ENCODE results near the gene RETSAT. TPM values are rescaled to one million over a fixed set of nuclear protein-coding genes. Genes with fewer than 3 reads are reported as not detected.

Gene RETSAT
- total RNA-seq, 1 donor from 2014 or later = 20.6 TPM

DNA sequence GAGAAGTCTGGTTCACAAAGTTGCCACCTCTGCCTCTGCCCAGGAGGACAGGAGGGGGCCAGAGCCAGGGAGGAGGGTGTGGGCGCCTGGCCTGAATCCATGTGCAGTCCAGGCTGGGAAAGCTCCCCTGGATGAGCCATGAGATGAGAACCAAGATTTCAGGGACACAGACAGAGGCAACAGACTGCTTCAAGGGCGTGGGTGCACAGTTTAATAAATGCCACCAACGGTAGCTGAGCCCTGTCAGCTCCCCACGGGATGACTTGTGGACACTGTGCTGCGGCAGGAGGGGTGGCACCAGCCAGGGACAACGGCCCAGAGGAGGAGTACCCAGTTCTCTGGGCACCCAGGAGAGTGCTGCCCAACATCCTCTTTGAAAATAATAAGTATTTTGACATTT, 40.6 kb upstream of the RETSAT start:
- no peak for DNase-seq (ENCODE audit: low spot score in 2 of 2)
- Histone ChIP-seq H3K36me3 (peaks cover 21 to 42% of the 10 kb centered on the region in 2 donors), H3K4me1 (peaks cover 0 to 3% of the 10 kb centered on the region in 2 donors), H3K27ac (no peak overlapping the region), H3K27me3 (no peaks in the 10 kb centered on the region), H3K9me3 (no peaks in the 10 kb centered on the region), H3K4me3 (no peak overlapping the region)
- TF ChIP-seq, protein P1, sequence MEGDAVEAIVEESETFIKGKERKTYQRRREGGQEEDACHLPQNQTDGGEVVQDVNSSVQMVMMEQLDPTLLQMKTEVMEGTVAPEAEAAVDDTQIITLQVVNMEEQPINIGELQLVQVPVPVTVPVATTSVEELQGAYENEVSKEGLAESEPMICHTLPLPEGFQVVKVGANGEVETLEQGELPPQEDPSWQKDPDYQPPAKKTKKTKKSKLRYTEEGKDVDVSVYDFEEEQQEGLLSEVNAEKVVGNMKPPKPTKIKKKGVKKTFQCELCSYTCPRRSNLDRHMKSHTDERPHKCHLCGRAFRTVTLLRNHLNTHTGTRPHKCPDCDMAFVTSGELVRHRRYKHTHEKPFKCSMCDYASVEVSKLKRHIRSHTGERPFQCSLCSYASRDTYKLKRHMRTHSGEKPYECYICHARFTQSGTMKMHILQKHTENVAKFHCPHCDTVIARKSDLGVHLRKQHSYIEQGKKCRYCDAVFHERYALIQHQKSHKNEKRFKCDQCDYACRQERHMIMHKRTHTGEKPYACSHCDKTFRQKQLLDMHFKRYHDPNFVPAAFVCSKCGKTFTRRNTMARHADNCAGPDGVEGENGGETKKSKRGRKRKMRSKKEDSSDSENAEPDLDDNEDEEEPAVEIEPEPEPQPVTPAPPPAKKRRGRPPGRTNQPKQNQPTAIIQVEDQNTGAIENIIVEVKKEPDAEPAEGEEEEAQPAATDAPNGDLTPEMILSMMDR (IDR thresholded peaks at IDR 0.05) = no peak
- intact Hi-C loops (cut with DNase I) = no loop called here

DNA sequence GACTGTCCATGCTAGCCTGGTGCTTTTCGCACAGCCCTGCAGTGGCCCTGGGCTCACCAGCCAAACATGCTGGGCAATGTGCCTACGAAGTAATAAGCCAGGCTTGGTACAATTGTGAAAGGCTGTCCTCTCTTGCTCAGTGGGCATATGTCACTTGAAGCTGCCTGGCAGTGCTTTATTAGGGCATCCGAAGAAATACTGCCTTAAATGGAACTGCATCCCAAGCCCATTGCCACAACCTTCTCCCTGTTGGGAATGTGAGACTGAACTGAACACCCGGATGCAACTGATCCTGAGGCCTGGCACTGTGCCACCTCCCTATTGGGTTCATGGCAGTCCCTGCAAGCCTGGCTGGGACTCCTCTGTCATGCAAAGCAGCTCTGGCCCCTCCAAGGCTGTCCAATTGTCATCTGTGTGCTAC, 39.9 kb upstream of the RETSAT start:
- intact Hi-C loops (cut with DNase I) = no loop called here
- H3K27me3 ChIP-seq = no peaks in the 10 kb centered on the region
- H3K9me3 ChIP-seq = no peaks in the 10 kb centered on the region
- H3K4me3 ChIP-seq = no peak overlapping the region
- peaks cover 0 to 3% of the 10 kb centered on the region in 2 donors for H3K4me1 ChIP-seq
- H3K27ac ChIP-seq = peak overlapping the region in 1 of 2 donors; percentile 40
- TF ChIP-seq, protein P1 (IDR thresholded peaks at IDR 0.05) = no peak
- H3K36me3 ChIP-seq = peaks cover 28 to 45% of the 10 kb centered on the region in 2 donors
- DNase-seq (ENCODE audit: low spot score in 2 of 2) = no peak

DNA sequence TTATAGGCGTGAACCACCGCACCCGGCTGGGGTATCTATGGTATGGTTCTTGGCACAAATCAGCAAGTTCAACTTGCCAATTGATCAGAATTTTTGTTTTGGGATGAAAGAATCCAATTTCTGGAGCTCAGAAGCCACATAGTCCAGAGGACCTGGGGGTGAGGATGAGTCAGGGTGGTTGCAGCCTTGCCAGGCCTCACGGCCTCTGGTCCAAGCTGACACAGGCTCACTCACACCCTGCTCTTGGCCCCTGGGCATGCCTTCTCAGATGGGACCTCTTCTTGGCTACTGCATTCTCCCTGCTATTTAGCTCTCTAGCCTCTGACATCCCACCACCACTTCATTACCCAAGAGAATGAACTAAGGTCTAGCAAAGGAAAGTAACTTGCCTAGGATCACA, 39.5 kb upstream of the RETSAT start:
- H3K27ac ChIP-seq = peak overlapping the region in 1 of 2 donors; percentile 40
- TF ChIP-seq, protein P1 (IDR thresholded peaks at IDR 0.05) = no peak
- no peak for DNase-seq (ENCODE audit: low spot score in 2 of 2)
- H3K36me3 ChIP-seq = peaks cover 30 to 44% of the 10 kb centered on the region in 2 donors
- H3K9me3 ChIP-seq = no peaks in the 10 kb centered on the region
- no peaks in the 10 kb centered on the region for H3K27me3 ChIP-seq
- peaks cover 0 to 3% of the 10 kb centered on the region in 2 donors for H3K4me1 ChIP-seq
- intact Hi-C loops (cut with DNase I) = no loop called here
- H3K4me3 ChIP-seq = no peak overlapping the region

DNA sequence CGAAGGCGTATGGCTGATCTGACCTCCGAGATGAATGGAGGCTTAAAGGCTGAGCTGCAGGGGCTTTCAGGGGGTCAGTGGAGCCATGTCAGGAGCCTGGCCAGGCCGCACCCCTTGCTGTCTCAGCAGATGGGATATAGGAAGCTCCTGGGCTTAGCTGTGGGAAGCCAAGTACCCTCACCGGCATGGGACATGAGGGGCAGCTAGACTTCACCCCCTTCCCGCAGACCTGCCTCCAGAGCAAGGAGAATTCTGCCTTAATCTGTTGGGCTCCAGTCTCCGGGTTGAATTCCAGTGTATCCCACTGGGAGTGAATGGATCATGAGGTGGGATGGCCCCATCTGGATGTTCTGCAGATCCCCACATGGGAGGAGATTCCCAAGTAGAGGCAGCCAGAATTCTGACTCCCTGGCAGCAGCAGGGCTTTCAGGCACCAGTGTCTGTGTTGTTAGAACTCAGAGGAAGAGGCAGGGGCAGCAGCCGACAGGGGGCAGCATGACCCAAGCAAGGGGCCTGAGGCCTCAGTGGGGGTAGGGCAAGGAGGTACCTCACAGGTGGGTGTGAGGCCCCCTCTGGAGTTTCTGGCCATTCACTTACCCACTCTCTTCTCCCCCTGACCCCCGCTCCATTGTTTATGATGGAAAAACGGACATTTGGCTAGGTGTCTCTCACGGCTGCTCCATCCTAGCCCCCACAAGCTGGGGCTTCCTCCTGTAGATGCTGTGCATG, 36.8 kb upstream of the RETSAT start:
- peaks cover 51 to 53% of the 10 kb centered on the region in 2 donors for H3K36me3 ChIP-seq
- DNase-seq (ENCODE audit: low spot score in 2 of 2) = no peak
- H3K4me3 ChIP-seq = no peak overlapping the region
- TF ChIP-seq, protein P1 (IDR thresholded peaks at IDR 0.05) = peak; percentile 36 to 55 (median 46)
- no peaks in the 10 kb centered on the region for H3K9me3 ChIP-seq
- H3K27me3 ChIP-seq = no peaks in the 10 kb centered on the region
- no peak overlapping the region for H3K27ac ChIP-seq
- intact Hi-C loops (cut with DNase I) = loop anchor here (1.0 kb wide), 1 partner anchor 161 kb away; no protein-coding TSS in a partner anchor
- H3K4me1 ChIP-seq = no peaks in the 10 kb centered on the region

DNA sequence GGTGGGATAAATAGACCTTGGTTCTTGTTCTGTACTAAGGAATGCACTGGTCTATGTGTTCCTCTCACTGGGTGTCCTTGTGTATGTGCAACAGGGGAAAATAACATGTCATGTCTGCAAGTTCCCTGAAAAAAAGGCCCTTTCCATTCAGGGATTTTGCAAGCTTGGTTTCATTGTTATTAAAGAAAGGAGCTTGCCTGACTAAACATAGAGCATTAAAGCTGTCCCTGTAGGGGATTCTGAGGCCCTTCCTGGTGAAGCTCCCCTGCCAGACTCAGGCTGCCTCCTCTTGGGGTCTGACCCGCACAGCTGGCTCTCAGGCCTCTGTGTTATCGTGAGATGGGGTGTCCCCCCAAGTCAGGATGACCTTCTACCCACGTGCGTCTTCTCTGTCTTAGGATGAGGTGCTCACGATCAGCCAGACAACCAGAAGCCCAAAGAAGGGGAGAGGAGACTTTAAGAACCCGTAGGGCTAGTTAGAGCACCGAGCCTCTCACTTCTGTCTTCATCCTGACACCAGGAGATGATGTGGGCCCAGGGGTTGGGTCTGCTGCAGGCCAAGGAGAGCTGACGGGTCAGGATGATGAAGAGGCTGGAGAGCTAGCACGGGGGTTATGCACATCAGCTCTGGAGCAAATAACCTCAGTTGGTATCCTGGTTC, 34.7 kb upstream of the RETSAT start:
- Histone ChIP-seq H3K36me3 (peaks cover 47 to 64% of the 10 kb centered on the region in 2 donors), H3K4me1 (no peaks in the 10 kb centered on the region), H3K27me3 (no peaks in the 10 kb centered on the region), H3K9me3 (no peaks in the 10 kb centered on the region), H3K27ac (no peak overlapping the region), H3K4me3 (no peak overlapping the region)
- DNase-seq (ENCODE audit: low spot score in 2 of 2) = no peak
- intact Hi-C loops (cut with DNase I) = no loop called here
- TF ChIP-seq, protein P1 (IDR thresholded peaks at IDR 0.05) = no peak

All from ascending aorta (tissue), 2 donors.